PC-3 (cell line): ENCODE results near the gene OR5J2. TPM values are rescaled to one million over a fixed set of nuclear protein-coding genes. Genes with fewer than 3 reads are reported as not detected.
"Not testable (repeated sequence)": the region's sequence is repeated elsewhere in the genome, so short reads cannot be mapped to it uniquely, and the experiment has no call there.

Experiments used
- ATAC-seq: fragments of 200-7000 bp; cut with Tn5 transposase; 2 replicates; pipeline ENCODE4 v1.9.1; 2020; ENCODE audit warnings: mild to moderate bottlenecking, moderate library complexity
- Bru-seq: library from RNA; stranded (reverse); fragments of 400-500 nt; gene quantifications from one replicate; lab custom pipeline; 2021; lab: Mats Ljungman, UMichigan
- BruChase-seq, 2 experiments: library from RNA; stranded (reverse); fragments of 400-500 nt; gene quantifications; one replicate each; lab custom pipeline; 2021; lab: Mats Ljungman, UMichigan
- BruUV-seq: library from RNA; stranded (reverse); fragments of 400-500 nt; replicated peaks from 2 replicates; lab custom pipeline; 2021; lab: Mats Ljungman, UMichigan
- CTCF ChIA-PET: fragments of 300-600 bp; sonication (Branson Sonifier 250); formaldehyde crosslinking; loops from one replicate; lab custom pipeline; 2022; ENCODE audit warnings: antibody characterized with exemption; lab: Charles Lee
- POLR2A ChIA-PET: fragments of 300-600 bp; sonication (Branson Sonifier 250); formaldehyde crosslinking; loops from one replicate; lab custom pipeline; 2022; ENCODE audit warnings: antibody characterized with exemption; ENCODE audit not compliant: unreplicated experiment; lab: Charles Lee
- DNase-seq: peaks from one replicate; pipeline ENCODE4 v3.0.0-alpha.2; 2015
- H2AFZ ChIP-seq: fragments of 300-600 bp; sonication (generic); 2 replicates; pipeline ENCODE4 v1.6.0; 2016; ENCODE audit warnings: antibody characterized with exemption, low read length
- H3F3A ChIP-seq: fragments of 300-600 bp; sonication (generic); one replicate; pipeline ENCODE4 v1.6.0; 2017; ENCODE audit warnings: antibody characterized with exemption, low read length, control low read depth, mild to moderate bottlenecking; ENCODE audit not compliant: unreplicated experiment
- H3K27ac ChIP-seq: fragments of 300-600 bp; sonication (generic); 2 replicates; pipeline ENCODE4 v1.5.1; 2016; ENCODE audit warnings: mild to moderate bottlenecking, low read length
- H3K27me3 ChIP-seq: fragments of 300-600 bp; sonication (generic); 2 replicates; pipeline ENCODE4 v1.6.1; 2016; ENCODE audit warnings: low read length, mixed read lengths
- H3K36me3 ChIP-seq: fragments of 300-600 bp; sonication (generic); 2 replicates; pipeline ENCODE4 v1.6.1; 2016; ENCODE audit warnings: low read depth, mixed run types, low read length, mixed read lengths
- H3K4me1 ChIP-seq: fragments of 300-600 bp; sonication (generic); 2 replicates; pipeline ENCODE4 v1.5.1; 2016; ENCODE audit warnings: low read length; ENCODE audit not compliant: insufficient read depth
- H3K4me2 ChIP-seq: fragments of 300-600 bp; sonication (generic); 2 replicates; pipeline ENCODE4 v1.6.0; 2016; ENCODE audit warnings: low read length
- H3K4me3 ChIP-seq: fragments of 300-600 bp; sonication (generic); 2 replicates; pipeline ENCODE4 v1.5.1; 2016; ENCODE audit warnings: mild to moderate bottlenecking, low read length, mixed read lengths
- H3K79me2 ChIP-seq: fragments of 300-600 bp; sonication (generic); 2 replicates; pipeline ENCODE4 v1.6.1; 2017; ENCODE audit warnings: low read length, mixed read lengths
- H3K9ac ChIP-seq: fragments of 300-600 bp; sonication (generic); 2 replicates; pipeline ENCODE4 v1.6.0; 2016; ENCODE audit warnings: mild to moderate bottlenecking, low read length
- H3K9me2 ChIP-seq: fragments of 300-600 bp; sonication (generic); replicated peaks from 2 replicates; pipeline ENCODE4 v1.6.1; 2016; ENCODE audit warnings: mixed run types, low read length, mixed read lengths
- H3K9me3 ChIP-seq: fragments of 300-600 bp; sonication (generic); 2 replicates; pipeline ENCODE4 v1.6.1; 2016; ENCODE audit warnings: low read length, mixed read lengths
- H4K20me1 ChIP-seq: fragments of 300-600 bp; sonication (generic); 2 replicates; pipeline ENCODE4 v1.6.1; 2016; ENCODE audit warnings: low read length, mixed read lengths
- CTCF ChIP-seq: fragments of 300-600 bp; sonication (generic); conservative IDR thresholded peaks from 2 replicates; pipeline ENCODE4 v1.5.1; 2017; ENCODE audit warnings: antibody characterized with exemption, low read depth, mild to moderate bottlenecking, low read length
- EZH2 ChIP-seq: fragments of 300-600 bp; sonication (generic); IDR thresholded peaks from one replicate; pipeline ENCODE4 v1.6.1; 2017; ENCODE audit warnings: antibody characterized with exemption, mild to moderate bottlenecking, low read length; ENCODE audit not compliant: unreplicated experiment
- EZH2phosphoT487 ChIP-seq: fragments of 300-600 bp; sonication (generic); IDR thresholded peaks from 2 replicates; pipeline ENCODE4 v1.6.1; 2018; ENCODE audit warnings: mild to moderate bottlenecking, antibody characterized with exemption, low read length, borderline replicate concordance
- intact Hi-C: fragments of 100-400 bp; cut with micrococcal nuclease; formaldehyde crosslinking; loops from 2 replicates; pipeline ENCODE4 v1.9.0; 2023
- long read RNA-seq: library from polyadenylated mRNA; unstranded; transcript quantifications from one replicate; pipeline ENCODE4 v2.0.0, GENCODE V29; 2021; ENCODE audit not compliant: unreplicated experiment
- total RNA-seq: library from RNA; depleted of rRNA; stranded (reverse); fragments of >200 nt; gene quantifications from 2 replicates; pipeline ENCODE4 v1.2.3, GENCODE V29; 2014; rRNA removed

Gene OR5J2
- total RNA-seq (not detected in 2 replicates), Bru-seq, nascent RNA (not detected), BruChase-seq, experiment 1, labeled RNA remaining after a 6-hour chase (not detected), BruChase-seq, experiment 2, labeled RNA remaining after a 2-hour chase (not detected)
- long read RNA-seq, result 0 reads

GRCh38 chr11:56176318-56176717, at the start of gene OR5J2:
Gene OR5J2, plus strand, starts transcription at chr11:56176618. Its CDS starts 0 bp downstream, at chr11:56176618.
- H3K27me3 ChIP-seq, result no peaks in the 10 kb centered on the region
- H3K4me2 ChIP-seq, result no peak within 1 kb of the TSS
- CTCF ChIA-PET, result no interaction called here
- DNase-seq (no peak), ATAC-seq (no peak)
- H3K9ac ChIP-seq, result no peak within 1 kb of the TSS
- H3K79me2 ChIP-seq, result no peaks in the 10 kb centered on the region
- no peaks in the 10 kb centered on the region for H3K9me2 ChIP-seq
- H3K4me1 ChIP-seq, result no peaks in the 10 kb centered on the region
- POLR2A ChIA-PET, result no interaction called here
- H3K27ac ChIP-seq, result no peak within 1 kb of the TSS
- no peaks in the 10 kb centered on the region for H3K36me3 ChIP-seq
- no peaks in the 10 kb centered on the region for H4K20me1 ChIP-seq
- BruUV-seq, result no TSS peak
- H3F3A ChIP-seq, result no peaks in the 10 kb centered on the region
- H3K4me3 ChIP-seq, result no peak within 1 kb of the TSS
- H3K9me3 ChIP-seq, result peaks cover 34% of the 10 kb centered on the region
- no peak for TF ChIP-seq EZH2
- TF ChIP-seq CTCF, result no peak
- TF ChIP-seq EZH2phosphoT487, result no peak
- H2AFZ ChIP-seq, result no peak within 1 kb of the TSS
- intact Hi-C loops, result no loop called here

GRCh38 chr11:56140151-56140661, 36.2 kb upstream of the OR5J2 start, which contains the start of gene OR8J3:
Gene OR8J3, minus strand, starts transcription at chr11:56140201. Its CDS starts 2,483 bp downstream, at chr11:56137718.
- H3K9me2 ChIP-seq, result no peaks in the 10 kb centered on the region
- H3K9me3 ChIP-seq, result 0 out of 2 replicates have a peak, but pooled peaks cover 4% of the 10 kb centered on the region
- intact Hi-C loops, result no loop called here
- ChIA-PET CTCF (no interaction called here), POLR2A (no interaction called here)
- no peak within 1 kb of the TSS for H3K4me2 ChIP-seq
- TF ChIP-seq EZH2phosphoT487, result no peak
- no peak for TF ChIP-seq EZH2
- TF ChIP-seq CTCF, result no peak
- no peaks in the 10 kb centered on the region for H3K4me1 ChIP-seq
- no peaks in the 10 kb centered on the region for H3K27me3 ChIP-seq
- H3K4me3 ChIP-seq, result no peak within 1 kb of the TSS
- no peak within 1 kb of the TSS for H3K27ac ChIP-seq
- H3K36me3 ChIP-seq, result no peaks in the 10 kb centered on the region
- ATAC-seq, result no peak
- H3F3A ChIP-seq, result no peaks in the 10 kb centered on the region
- H3K9ac ChIP-seq, result no peak within 1 kb of the TSS
- no peaks in the 10 kb centered on the region for H4K20me1 ChIP-seq
- H3K79me2 ChIP-seq, result no peaks in the 10 kb centered on the region
- no peak for DNase-seq
- BruUV-seq, result no TSS peak
- no peak within 1 kb of the TSS for H2AFZ ChIP-seq

GRCh38 chr11:56143681-56144080, 32.7 kb upstream of the OR5J2 start:
- H3K9me2 ChIP-seq, H3K9me3 ChIP-seq, ATAC-seq, H2AFZ ChIP-seq, H3K27ac ChIP-seq, CTCF ChIA-PET, H3K9ac ChIP-seq, DNase-seq, BruUV-seq, intact Hi-C loops, H3F3A ChIP-seq, POLR2A ChIA-PET, H3K79me2 ChIP-seq, H3K4me1 ChIP-seq, H3K4me2 ChIP-seq, H3K4me3 ChIP-seq, H3K27me3 ChIP-seq, H4K20me1 ChIP-seq, H3K36me3 ChIP-seq: not testable (repeated sequence)
